SIG-M5 (cell line): Measurements from ENCODE around the gene TOX2.

Experiments used
- DNase-seq: peaks from one replicate; lab custom pipeline; 2025; lab: John Stamatoyannopoulos, UW

TOX2 gene

DNA sequence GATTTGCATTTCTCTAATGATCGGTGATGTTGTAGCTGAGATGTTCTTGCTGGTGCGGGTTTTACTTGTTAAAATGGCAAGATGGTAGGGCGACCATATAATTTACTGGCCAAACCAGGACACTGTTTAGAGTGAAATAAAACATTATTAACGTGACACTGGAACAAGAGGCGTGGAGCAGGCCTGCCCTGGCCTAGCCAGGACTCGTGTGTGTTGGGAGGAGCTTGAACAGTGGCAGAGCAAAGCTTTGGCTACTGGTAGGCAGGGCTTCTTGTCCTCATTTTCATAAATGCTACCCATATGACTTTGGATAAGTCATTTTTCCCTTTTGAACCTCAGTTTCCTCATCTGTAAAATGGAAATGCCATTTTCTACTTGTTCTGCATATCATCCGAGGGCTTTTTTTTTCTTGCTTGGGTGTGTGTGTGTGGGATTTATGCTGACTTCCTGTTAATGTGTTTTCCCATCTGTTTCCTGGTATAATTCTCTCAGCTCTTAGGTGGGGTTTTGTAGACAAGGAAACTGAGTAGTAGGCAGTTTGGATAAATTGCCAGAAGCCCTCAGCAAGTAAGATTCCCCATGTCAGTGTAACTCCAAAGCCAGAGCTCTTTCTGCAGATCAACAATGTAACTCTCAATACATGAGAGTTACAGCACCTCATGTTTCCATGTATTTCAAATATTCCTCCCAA, 81.7 kb downstream of the TOX2 start:
- no peak for DNase-seq

DNA sequence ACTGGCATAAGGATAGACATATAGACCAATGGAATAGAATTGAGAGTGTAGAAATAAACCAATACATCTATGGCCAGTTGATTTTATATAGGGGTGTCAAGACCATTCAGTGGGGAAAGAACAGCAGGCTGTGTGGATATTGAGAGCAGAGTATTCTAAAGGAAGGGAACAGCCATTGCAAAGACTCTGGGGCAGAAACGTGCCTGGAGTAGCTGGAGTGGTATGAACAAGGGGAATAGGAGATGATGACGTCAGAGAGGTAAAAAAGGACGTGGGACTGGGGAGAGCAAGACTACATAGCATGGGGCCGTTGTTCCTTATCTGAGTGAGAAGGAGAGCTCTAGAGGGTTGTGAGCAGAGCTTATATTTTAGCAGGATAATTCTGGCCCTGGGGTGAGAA, 85.2 kb downstream of the TOX2 start:
- no peak for DNase-seq

DNA sequence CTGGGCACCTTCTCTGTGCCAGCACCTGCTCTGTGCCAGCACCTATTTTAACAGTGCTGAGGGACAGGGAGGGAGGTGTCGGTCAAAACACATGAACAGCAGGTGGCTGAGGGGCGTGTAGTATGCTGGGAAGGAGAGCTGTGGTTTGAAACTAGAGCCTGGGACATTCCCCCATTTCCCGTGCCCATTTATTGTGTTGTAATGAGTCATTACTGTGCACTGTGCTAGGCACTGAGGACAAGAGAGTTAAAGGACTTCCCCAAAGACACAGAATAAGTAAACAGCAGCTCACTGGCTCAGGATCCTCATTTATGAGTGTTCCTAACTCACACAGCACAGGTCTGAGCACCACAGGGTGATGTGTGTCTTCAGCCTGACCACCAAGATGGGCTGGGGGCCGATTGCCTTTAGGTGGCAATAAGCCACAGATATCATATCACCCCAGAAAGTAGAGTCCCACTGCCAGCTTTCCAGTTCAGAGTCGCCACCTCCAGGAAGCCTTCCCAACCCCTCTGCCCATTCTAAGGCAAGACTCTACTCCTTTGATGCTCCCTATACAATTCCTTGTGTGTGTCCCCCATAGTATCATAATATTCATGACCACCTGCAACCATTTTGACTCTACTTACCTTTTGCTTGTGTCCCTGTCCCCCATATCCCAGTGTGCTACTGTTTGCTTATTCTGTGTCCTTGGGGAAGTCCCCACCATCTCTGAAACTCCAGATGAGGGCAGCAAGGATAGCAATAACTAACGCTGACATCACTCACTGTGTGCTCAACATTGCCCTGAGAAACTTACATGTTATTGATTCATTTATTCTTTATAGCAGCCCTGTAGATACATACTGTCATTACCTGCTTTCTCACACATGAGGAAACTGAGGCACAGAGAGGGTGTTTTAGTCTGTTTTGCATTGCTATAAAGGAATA, 87.3 kb downstream of the TOX2 start:
- no peak for DNase-seq

DNA sequence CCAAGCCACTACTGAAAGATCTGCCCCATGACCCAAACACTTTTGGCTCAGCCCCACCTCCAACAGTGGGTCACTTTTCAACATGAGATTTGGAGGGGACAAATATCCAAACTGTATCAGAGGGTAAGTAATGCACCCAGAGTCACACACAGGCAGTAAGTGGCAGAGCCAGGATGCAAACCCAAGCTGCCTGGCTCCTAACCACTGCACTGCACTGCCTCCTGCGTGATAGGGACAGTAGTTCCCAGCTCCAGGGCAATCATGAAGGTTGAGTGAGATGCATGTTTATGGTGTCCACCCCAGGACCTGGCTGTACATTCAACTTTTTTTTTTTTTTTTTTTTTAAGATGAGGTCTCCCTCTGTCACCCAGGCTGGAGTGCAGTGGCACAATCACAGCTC, 88.2 kb downstream of the TOX2 start:
- no peak for DNase-seq

DNA sequence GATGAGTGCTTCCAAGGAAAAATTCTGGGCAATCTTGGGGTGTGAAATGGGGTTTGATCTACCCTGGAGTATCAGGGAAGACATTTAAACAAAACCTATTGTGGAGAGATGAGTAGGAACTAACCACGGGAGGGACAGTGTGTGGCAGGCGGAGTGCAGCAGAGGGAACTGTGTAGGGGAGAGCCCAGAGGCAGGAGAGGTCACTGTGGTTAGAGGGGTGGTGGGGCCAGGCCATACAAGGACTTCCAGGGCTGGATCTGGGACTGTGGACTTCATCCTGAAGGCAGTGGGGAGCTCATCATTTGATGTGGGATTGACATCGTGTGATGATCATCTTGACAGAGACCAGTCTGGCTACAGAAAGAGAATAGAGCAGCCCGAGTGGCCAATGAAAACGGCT, 89.0 kb downstream of the TOX2 start:
- DNase-seq, result no peak

DNA sequence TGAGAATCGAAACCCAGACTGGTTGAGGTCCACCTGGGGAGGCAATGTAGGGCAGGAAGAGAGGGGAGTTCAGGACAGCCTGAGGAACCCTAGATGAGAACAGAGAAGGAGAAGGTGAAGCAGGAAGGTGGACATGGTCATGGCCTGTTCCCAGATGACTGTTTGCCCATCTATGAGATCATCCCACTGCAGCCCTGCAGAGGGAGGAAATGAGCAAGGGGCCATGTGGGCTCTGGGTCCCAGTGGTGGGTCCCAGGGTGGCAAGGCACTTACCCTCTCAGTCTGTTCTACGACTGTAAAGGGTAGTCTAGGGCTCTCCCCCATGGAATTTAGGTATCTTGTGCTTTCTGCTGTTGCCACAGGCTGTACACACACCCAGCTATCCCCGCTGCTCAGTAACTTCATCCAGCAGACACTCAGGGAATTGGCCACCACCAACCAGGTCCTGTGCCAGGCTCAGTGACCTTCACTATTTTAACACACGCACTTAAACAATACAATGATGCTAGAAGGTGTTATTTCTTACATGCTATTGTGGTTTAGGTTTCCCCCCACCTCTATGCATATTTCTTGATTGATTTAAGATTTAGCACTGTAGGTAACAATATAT, 89.8 kb downstream of the TOX2 start:
- no peak for DNase-seq

DNA sequence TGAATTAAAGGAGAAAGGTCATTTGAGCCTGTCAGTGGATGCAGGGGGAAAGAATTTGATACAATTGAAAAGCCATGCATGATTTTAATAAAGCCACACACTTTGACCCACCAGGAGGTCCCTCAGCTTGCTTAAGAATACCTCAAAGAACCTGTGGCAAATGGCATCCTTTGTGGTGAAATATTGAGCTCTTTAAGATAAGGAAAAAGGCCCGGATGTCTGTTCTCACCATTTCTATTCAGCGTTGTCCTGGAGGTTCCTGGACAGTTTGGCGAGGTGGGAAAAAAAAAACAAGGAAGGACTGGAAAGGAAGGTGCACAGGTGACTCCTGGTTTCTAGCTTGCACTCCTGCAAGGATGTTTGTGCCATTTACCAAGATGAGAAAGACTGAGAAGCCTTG, 91.0 kb downstream of the TOX2 start:
- DNase-seq, result no peak

DNA sequence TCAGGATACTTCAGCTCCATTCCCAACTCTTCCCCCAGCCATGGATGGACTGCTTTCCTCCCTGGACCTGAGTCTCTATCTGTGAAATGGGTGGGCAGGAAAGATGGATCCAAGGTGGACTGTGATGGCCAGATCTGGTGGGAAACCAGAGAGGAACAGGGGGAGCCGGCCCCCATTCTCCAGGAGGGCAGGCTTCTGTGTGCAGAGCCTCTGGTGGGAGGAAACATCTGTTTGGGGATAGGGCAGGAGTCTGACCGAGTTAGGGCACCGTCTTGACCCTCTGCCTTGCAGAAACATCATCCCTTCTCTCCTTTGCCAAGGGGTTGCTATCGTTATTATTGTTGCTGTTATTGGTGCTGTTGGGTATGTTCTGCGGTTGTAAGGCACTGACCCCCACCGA, 91.5 kb downstream of the TOX2 start:
- DNase-seq, result no peak

DNA sequence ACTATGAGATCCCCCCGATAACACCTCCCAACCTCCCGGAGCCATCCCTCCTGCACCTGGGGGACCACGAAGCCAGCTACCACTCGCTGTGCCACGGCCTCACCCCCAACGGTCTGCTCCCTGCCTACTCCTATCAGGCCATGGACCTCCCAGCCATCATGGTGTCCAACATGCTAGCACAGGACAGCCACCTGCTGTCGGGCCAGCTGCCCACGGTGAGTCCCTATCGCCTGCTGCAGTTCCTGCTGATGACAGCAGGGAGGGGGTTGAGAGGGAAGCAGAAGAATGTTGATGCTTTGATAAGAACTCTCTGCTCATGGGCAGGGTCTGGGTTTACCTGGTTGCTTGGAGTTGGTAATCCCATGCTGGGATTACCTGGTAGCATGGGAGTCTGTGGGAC, 91.9 kb downstream of the TOX2 start:
- DNase-seq, result no peak

DNA sequence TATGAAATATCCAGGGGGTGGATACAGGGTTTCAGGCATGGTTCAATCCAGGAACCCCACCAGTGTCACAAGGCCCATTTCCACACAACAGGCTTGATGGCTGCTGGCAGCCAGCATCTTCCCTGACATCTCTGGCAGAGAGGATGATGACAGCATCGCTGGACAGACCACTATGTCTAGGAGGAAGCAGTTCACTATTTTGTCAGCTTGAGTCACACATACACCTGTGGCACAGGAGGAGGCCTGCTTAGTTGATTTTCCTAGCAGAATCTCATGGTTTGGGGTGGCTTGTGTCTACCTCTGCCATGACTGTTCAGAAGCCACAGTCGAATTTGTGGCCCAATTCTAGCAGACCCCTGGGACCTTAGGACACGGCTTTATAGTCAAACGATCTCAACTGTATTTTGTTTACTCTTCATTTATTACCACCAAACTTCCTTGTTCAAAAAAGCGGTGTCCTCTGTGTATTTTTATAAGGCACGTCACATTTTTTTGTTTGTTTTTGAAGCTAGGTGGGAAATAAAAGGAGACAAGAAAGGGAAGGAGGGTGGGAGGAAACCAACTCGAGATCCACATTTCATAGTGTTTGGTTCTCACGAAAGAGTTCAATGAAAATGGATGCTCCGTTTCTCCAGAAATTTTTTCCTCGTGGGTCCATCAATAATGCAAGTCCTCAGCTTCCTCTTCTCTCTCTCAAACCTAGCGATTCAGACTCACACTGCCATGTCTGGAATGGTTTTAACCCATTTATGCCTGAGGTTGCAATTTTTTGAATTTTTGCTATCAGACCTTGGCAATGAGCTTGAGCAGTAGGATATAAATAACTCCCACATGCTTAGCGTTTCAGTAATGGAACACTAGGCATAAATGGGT, 94.4 kb downstream of the TOX2 start:
- no peak for DNase-seq

DNA sequence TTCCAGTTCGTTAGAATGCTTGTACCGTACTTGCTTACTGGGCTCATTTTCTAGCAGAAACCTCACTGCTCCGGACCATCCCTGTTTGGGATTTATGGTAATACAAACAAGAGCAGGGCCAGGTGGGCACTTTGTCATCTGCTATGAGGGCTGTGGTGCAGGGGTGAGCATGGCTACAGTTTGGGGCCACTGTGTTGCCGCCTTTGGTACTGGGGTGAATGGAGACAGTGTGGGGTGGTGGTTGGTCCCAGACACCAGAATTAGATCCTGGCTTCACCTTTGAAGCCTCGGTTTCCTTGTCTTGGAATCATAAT, 95.0 kb downstream of the TOX2 start:
- no peak for DNase-seq

DNA sequence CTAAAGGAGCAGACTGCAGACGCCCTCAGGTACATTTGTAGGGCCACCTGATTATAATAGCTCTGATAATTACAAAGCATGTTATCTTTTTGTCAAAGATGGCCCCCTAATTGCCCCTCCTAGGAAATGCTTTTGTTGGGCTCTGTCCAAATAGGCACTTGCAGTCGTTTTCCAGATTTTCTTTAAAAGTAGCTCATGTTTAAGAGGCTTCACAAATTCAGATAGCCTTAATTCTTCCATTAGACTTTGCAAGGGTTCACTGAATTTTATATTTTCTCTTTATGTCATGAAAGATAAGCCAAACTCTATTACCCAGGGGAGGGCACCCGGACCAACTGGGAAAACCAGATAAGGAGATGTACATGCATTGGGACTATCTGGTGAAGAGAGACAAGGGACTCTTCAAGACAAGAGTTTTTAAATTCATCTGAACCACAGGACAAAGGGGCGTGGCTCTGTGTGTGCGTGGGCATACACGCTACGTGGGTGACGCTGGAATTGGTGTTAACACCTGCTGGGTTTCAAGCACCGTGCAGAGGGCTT, 95.6 kb downstream of the TOX2 start:
- DNase-seq, result no peak

DNA sequence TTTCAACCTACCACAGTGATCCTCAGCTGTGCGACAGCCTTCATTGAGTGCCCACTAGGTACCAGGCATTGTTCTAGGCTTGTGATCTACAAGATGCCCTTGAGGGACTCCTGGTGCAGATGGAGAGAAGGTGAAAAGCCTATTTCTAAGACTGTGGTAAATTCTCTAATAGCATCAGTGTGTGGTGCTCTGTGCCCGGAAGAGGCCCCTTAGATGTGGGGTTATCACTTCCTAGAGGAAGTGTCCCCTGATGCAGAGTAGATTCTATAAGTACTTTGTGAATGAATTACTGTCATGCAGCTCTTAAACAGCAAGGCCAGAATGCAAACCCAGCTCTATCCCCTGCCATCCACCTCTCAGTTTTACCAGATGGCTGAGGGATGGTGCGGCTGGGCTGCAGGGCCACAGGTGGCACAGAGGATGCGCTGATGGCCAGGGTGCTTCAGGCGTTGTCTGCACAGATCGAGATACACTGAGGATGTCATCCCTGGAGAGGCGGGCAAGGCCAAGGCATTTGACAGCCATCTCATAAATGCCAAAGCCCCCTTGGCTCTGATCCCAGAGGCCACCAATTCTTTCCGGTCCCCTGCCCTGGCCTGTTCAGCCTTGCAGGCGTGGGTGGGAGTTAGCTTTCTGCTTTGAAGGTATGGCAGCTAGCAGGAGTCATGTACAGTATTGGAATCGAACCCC, 96.7 kb downstream of the TOX2 start:
- no peak for DNase-seq

DNA sequence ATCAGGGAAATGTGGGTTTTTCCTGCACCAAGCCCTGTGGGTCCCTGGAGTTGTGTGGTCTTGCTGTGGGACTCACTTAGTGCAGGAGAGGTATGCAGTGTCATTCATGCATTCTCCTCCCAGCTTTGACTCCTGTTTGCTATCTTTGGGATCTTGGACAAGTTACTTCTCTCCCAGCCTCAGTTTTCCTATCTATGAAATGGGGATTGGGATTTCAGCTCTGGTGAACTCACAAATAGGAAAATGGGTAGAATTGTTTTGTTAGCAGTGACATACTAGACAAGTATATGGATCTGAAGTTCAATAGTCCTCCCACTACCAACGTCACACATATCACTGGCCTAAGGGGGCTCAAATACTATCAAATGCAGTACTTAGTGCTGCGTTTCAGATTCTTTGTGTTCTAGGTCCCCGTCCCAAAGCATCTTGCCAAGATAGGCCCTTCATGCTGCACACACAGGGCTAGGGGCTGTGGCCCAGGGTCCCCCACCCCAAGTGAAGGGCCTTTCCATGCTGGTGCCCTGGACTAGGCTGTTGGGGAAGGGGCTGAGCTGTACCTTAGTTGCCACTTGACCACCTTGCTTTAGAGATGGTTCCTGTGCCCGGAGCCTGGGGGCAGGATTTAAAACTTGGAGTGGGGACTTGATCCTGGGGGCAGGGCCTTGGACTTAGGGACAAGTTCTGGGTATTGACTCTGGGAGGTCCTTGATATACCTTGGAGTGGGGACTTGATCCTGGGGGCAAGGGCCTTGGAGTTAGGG, 98.0 kb downstream of the TOX2 start:
- no peak for DNase-seq

DNA sequence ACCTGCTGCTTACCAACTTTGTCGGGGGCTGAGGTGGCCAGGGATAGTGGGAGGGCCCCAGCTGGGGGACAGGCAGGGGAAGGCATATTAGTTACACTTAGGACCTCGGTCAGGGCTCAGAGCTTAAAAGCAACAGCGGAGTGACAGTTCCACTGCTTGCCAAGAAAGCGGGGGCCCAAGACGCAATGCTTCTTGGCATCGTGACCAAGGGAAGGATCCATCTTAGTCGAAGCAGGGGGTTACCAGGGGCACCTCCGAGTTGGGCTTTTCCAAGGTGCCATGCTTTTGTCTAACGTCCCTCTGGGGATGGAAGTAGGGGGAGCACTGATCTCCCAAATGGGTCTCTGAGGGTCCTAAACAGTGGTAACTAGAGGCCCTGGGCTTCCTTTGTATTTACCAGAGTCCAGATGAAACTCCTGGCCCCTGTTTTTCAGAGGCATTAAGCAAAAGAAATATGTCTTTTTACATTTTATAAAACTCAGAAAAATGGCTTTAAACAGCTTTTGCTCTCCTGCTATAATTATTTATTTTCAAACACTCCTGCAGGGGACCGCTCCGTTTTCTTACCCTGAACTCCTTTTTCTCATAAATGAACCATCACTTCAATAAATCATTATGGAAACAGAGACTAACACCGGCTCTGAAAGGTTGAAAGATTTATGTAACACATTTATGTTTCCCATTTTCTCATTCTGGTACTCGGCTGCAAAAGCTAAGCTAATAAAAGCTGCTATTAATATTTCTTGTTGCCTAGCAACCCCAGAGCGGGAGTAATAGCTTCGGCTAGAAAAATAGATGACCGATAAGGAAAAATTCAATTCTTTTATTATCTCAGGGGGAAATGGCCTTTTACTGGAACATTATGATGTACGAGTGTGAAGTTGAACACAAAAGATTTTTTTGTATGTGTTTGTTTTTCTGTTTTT, 100.4 kb downstream of the TOX2 start:
- DNase-seq, result no peak

DNA sequence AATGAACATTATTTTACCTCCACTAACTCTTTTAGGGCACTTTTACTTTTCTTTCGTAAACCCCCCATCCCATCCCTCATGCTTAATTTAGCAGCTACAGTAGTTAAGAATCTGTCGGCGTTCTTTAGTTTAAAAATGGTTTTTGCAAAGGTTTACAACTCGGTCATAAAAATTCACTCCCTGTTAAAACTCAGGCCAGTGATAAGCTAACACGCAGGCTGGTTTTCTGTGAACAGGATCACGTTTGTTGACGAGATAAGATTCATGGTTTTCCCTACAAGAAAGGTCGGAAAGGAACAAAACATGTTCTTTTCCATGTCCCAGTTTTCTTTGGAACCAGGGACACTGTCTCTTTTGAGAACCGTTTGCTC, 101.1 kb downstream of the TOX2 start:
- DNase-seq, result no peak

DNA sequence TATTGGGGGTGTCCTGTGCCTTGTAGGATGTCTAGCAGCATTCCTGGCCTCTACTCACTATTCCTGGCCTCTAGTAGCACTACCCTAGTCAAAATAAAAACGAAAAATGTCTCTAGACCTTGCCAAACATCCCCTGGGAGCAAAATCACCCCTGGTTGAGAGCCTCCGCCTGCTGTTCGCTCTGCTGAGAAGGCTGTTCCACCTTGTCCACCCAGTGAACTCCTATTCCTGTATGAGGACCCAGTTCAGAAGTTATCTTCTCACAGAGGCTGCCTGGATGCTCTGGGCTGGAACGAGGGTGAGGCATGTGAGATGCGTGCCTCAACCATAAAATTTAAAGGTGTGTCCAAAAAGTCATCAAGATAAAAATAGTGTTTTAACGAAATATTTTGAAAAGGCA, 101.9 kb downstream of the TOX2 start:
- no peak for DNase-seq

DNA sequence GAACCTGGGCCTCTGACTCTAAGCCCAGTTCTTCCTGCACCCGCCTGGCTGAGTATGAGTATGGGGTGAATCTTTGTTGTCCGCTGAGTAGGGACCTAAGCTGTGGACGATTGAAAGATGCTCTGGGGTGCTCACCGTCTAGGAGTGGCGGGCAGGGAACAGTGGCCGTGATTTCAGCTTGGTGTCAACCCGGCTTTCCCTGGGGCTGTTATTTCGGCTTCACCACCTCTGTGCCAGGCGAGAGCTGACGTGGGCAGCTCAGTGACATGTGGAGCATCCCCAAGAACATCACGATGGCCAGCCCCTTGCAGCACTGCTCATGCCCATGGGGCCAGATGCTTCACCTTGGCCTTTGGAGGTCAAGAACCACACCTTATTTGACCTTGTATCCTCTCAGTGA, 102.6 kb downstream of the TOX2 start:
- no peak for DNase-seq

DNA sequence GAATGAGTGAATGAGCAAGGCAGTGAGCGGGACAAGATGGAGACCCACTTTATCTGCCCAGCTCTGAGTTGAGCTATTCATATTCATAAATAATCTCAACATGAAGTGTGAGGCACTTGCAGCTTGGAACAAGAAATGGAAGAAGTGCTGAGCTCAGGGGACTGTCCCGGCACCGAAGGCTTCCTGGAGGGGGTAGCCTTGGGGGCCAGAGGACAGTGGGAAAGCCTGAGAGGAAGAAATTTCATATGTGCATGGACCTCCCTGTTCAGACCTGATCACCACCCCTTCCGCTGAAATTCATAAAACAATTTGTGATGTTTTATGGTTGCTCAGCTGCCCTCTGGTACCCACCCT, 103.2 kb downstream of the TOX2 start:
- DNase-seq, result no peak
